Left renal cortex interstitium (tissue), 4 donors: ENCODE results near the gene USP40. TPM values are rescaled to one million over a fixed set of nuclear protein-coding genes. Genes with fewer than 3 reads are reported as not detected.
A peak's percentile ranks its signal among the peaks of the same experiment; 100 is the strongest.
"Not testable (repeated sequence)": the region's sequence is repeated elsewhere in the genome, so short reads cannot be mapped to it uniquely, and the experiment has no call there.

Source experiments
- DNase-seq, 4 donors: peaks; one replicate each; pipeline ENCODE4 v3.0.0-alpha.2; 2013; ENCODE audit warnings: low read depth in 4 of 4, low spot score in 2 of 4, missing footprints in 1 of 4
- polyA plus RNA-seq, 4 donors: library from polyadenylated mRNA; unstranded; fragments of 120-200 nt; gene quantifications; one replicate each; pipeline ENCODE4 v1.2.1, GENCODE V29; 2013; ENCODE audit not compliant: insufficient read length in 4 of 4

The USP40 gene
- 10 to 100 TPM; 40.8 to 58.8 (median 46.3) TPM for polyA plus RNA-seq

- peak; percentile 82 to 90 (median 86) for DNase-seq
These were observed at the start of gene USP40 for GRCh38 chr2:233566141-233566956. Gene USP40, minus strand, starts transcription at chr2:233566782. Its CDS starts 1,228 bp downstream, at chr2:233565554.

DNA sequence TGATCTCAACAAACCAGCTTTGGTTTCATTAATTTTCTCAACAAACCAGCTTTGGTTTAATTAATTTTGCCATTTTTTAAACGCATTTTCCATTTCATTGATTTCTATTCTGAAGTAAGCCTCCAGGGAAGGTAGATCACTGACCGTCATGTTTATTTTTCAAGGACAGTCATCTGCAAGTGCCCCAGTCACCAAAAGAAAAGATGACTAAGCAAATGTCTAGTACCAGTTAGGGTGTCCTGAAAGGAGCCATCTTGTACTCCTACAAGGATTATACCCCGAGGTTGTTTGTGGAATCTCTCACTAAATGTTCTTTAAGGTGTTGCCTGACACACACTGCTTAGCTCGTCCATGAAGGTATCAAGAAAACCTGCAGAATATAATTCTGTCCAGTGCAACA, 44.7 kb upstream of the USP40 start:
- no peak for DNase-seq

- no peak for DNase-seq
These were observed 39.1 kb upstream of the USP40 start for GRCh38 chr2:233605680-233606079.

DNA sequence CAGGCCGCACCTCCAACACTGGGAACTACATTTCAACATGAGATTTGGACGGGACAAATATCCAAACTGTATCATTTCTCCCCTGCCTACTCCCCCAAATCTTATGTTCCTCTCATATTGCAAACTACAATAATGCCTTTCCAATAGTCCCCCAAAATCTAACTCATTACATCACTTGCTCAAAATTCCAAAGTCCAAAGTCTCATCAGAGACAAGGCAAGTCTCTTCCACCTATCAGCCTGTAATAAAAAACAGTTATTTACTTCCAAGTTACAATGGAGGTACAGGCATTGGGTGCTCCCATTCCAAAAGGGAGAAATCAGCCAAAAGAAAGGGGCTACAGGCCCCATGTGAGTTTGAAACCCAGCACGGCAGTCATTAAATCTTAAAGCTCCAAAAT, 38.2 kb upstream of the USP40 start:
- no peak for DNase-seq

- DNase-seq = no peak
These were observed 36.9 kb upstream of the USP40 start for GRCh38 chr2:233603520-233603919.

GRCh38 chr2:233602076-233602475, 35.5 kb upstream of the USP40 start:
- DNase-seq = no peak

GRCh38 chr2:233600386-233600785, 33.8 kb upstream of the USP40 start:
- no peak for DNase-seq

DNA sequence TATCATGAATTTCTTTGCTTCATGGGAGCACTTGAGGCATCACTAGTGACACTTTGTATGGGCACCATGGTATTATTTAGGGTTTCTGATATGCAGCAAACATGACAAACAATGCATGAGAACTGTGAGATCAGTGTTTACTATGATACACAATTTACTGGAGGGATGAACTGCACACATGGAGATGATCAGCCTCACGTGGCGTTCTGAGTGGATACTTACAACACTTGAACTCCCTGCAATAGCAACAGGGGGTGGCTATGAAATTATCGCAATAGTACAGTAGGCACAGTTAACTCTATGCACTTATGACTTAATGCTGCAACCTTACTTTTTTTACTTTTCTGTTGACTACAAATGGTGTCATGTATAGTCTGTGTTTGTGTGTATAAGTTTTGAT, 32.4 kb upstream of the USP40 start:
- no peak for DNase-seq

DNA sequence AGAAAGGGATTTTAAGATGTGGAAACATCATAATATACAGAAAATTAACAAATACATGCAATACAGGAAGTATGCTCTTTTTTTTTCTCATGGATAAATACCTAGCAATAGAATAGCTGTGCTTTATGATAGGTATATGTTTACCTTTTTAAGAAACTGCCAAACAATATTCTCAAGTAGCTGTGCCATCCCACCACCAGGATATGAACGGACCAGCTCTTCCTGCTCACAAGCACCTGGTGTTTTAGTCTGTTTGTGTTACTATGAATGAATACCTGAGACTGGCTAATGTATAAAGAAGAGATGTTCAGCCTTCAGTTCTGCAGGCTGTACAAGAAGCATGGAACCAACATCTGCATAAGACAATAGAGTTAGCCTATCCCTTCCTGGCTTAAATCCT, 30.9 kb upstream of the USP40 start:
- no peak for DNase-seq

GRCh38 chr2:233593201-233593600, 26.6 kb upstream of the USP40 start:
- no peak for DNase-seq

- not testable (repeated sequence) for DNase-seq
These were observed 26.1 kb upstream of the USP40 start for GRCh38 chr2:233592706-233593105.

DNA sequence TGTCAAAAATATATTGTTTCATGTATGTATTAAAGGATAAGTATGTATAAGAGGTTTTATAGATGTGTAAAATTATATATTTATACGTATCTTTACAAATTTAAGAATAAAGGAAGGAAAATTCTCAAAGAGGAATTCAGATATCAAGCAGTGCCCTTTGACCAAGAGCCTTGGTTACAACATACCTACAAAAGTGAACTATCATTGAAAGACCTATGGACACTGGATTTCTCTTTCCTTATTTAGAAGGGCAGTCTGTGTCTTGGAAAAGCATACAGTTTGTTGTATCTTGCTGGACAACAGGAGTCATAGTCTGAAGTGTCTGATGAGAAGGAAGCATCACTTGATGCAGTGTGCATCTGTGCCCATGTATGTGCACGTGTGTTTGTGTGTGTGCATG, 21.8 kb upstream of the USP40 start:
- DNase-seq = no peak

- no peak for DNase-seq
These were observed 17.6 kb upstream of the USP40 start for GRCh38 chr2:233584210-233584609.

DNA sequence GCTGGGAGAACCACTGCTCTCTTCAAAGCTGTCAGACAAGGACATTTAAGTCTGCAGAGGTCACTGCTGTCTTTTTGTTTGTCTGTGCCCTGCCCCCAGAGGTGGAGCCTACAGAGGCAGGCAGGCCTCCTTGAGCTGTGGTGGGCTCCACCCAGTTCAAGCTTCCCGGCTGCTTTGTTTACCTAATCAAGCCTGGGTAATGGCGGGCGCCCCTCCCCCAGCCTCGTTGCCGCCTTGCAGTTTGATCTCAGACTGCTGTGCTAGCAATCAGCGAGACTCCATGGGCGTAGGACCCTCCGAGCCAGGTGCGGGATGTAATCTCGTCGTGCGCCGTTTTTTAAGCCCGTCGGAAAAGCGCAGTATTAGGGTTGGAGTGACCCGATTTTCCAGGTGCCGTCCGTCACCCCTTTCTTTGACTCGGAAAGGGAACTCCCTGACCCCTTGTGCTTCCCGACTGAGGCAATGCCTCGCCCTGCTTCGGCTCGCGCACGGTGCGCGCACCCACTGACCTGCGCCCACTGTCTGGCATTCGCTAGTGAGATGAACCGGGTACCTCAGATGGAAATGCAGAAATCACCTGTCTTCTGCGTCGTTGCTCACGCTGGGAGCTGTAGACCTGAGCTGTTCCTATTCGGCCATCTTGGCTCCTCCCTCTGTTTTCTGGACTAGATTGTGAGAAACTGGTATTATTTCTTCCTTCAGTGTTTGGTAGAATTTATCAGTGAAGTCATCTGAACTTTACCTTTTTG, 16.8 kb upstream of the USP40 start:
- not testable (repeated sequence) for DNase-seq

GRCh38 chr2:233577341-233577740, 10.8 kb upstream of the USP40 start:
- not testable (repeated sequence) for DNase-seq

GRCh38 chr2:233572468-233572867, 5.9 kb upstream of the USP40 start:
- DNase-seq = no peak

DNA sequence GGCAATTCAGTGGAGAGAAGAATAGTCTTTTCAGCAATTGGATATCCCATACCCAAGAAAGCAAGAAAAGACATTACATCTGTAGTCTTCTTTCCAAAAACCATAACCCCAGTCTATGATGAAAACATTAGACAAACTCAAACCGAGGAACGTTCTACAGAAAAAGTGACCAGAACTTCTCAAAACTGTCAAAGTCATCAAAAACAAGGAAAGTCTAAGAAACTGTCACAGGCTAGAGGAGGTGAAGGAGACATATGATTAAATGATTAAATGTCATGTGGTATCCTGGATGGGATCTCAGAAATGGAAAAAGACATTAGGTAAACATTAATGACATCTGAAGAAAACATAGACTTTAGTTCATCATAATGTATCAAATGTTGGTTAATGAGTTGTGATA, 4.9 kb upstream of the USP40 start:
- no peak for DNase-seq

GRCh38 chr2:233571001-233571400, 4.4 kb upstream of the USP40 start:
- DNase-seq = no peak

DNA sequence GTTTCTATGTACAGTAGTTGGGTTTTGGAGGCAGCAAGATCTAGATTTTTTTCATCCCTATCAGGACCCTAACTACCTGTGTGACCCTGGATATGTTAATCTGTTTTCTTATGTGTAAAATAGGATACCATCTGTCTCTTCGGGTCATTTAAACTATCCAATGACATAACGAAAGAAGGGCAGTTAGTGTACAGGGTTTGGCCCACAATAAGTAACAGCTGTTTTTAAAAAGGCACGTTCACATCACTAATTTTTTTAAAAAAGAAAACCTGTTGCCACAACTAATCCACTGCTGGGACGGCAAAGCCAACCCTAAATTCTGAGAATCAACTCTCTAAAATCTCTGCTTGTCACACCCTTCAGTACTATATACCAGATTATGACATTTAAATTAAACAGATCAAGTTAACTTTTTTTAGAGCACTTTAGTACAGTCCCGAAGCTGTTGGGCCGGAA, 869 bp downstream of the USP40 start:
- peak in 1 of 4 donors; percentile 4 for DNase-seq

DNA sequence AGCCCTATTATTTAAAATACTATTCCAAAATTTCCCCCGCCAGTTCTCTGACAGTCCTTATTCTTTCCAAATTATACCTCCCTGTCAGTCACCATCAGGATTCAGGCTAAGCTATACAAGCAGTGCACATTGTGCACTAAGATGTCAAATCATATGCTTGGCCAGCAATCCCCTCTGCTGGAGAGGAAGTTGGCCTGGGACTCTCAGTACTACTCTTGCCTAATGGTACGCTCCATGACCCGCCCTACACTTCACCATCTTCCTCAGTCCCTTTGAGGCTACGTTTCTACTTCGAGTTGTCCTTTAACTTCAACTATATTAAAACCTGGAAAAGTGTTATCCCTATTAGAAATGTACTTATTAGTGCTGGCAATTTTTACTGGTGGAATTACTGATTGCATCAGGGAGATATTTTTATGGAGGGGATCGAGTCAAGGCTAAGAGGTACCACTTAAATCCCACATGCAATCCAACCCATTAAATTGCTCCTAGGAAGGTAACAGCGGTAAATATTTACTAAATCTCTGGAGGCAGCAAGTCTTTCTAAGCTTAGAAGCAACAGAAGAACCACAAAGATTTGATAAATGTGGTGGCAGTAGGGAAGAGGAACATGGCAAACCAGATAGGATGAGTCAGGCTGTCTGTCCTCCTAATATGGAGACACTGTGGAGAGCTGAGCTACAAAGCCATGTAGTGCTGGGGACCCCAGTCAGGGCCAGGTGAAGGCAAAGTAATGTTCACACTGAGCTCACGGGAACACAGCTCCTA, 2.7 kb downstream of the USP40 start:
- no peak for DNase-seq
